ENCODE measurements around the gene ZNF831. TPM values are rescaled to one million over a fixed set of nuclear protein-coding genes. Genes with fewer than 3 reads are reported as not detected.

Gene ZNF831
- total RNA-seq, 1 donor from 2014 or later, result not detected

DNA sequence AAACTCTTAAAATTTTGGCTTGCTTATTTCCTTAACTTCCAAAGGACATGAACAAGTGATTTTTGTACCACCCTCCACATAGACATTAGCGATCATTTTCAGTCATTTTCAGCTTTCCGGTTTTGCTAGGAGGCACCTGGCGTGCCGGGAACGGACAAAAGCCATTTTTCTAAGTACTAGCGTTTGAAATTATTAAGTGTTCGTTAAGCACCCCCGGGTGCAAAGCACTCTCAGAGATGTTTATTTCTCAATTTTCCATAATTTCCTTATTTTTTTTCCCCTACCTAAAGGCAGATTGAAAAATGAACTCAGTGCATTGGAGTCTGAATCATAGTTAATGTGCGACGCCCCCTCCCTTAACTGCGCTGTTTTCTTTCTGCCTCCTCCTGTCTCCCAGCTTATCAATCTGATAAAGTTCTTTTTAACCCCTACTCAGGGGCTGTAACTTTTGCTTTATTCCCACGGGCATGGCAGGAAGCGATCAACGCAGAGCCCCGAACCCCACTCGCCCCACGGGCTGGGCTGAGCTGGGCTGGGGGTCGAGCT lies 58.2 kb downstream of the ZNF831 start:
- peak overlapping the region; percentile 56 for H3K4me3 Mint-ChIP-seq (ENCODE audit: low read depth)

DNA sequence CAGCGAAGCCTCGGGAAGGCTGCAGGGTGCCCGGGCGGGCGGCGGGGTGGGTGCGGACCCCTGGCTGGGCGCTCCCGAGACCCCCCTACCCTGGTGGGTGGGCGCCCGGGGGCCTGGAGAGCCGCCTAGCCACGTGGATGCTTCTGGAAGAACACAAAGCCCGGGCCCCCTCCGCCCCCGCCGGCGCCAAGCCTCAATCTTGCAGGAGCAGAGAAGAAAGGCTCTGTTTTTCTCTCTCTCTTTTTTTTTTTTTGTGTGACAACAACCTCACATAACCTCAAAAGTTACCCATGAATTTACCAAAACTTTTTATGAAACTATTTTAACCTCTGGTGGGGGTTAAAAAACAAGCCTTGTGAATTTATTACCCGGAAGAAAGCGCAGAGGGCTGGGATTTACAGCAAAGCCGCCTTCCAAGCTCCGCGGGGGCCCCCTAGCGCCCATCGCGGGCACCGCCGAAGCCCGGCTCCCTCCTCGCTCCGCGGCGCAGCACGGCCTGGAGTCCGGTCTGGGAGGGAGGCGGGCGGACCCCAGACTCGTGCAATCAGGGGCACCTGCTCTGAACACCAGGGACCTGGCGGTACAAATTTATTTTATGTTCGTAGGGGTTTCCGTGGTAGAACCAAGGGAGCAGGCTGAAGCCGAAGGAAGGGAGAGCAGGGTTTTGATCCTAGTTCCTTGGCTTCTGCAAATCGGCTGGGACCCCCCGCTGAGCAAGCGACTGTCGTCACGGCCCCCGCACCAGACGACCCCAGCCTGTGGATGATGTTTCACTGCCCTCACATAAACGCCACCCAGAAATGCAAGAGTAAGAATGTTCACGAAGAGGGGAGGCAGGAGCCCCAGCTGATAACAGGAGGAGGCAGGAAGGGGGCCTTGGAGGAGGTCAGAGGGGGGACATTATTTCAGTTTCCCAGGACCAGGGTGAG lies 58.9 kb downstream of the ZNF831 start:
- peak overlapping the region; percentile 67 for H3K4me3 Mint-ChIP-seq (ENCODE audit: low read depth)
- no peaks in the 10 kb centered on the region for H3K36me3 Mint-ChIP-seq (ENCODE audit: insufficient read depth)
- DNase-seq (ENCODE audit: low spot score, unreplicated experiment), result peak; percentile 90
- peaks cover 17% of the 10 kb centered on the region for H3K4me1 Mint-ChIP-seq (ENCODE audit: low read depth)
- H3K27me3 Mint-ChIP-seq, result peaks cover 72% of the 10 kb centered on the region
- TF ChIP-seq, protein P1, sequence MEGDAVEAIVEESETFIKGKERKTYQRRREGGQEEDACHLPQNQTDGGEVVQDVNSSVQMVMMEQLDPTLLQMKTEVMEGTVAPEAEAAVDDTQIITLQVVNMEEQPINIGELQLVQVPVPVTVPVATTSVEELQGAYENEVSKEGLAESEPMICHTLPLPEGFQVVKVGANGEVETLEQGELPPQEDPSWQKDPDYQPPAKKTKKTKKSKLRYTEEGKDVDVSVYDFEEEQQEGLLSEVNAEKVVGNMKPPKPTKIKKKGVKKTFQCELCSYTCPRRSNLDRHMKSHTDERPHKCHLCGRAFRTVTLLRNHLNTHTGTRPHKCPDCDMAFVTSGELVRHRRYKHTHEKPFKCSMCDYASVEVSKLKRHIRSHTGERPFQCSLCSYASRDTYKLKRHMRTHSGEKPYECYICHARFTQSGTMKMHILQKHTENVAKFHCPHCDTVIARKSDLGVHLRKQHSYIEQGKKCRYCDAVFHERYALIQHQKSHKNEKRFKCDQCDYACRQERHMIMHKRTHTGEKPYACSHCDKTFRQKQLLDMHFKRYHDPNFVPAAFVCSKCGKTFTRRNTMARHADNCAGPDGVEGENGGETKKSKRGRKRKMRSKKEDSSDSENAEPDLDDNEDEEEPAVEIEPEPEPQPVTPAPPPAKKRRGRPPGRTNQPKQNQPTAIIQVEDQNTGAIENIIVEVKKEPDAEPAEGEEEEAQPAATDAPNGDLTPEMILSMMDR (IDR thresholded peaks at IDR 0.05; ENCODE audit: unreplicated experiment), result peak; percentile 98
- H3K27ac Mint-ChIP-seq, result peak overlapping the region; percentile 85
- no peaks in the 10 kb centered on the region for H3K9me3 Mint-ChIP-seq (ENCODE audit: low read depth)

More for the DNA sequence above, 58.2 kb downstream of the ZNF831 start:
- peak overlapping the region; percentile 12 for H3K27ac Mint-ChIP-seq
- H3K27me3 Mint-ChIP-seq, result peaks cover 72% of the 10 kb centered on the region
- TF ChIP-seq, protein P1 (IDR thresholded peaks at IDR 0.05; ENCODE audit: unreplicated experiment), result no peak
- no peak for DNase-seq (ENCODE audit: low spot score, unreplicated experiment)
- H3K9me3 Mint-ChIP-seq (ENCODE audit: low read depth), result no peaks in the 10 kb centered on the region
- no peaks in the 10 kb centered on the region for H3K36me3 Mint-ChIP-seq (ENCODE audit: insufficient read depth)
- H3K4me1 Mint-ChIP-seq (ENCODE audit: low read depth), result peaks cover 17% of the 10 kb centered on the region

DNA sequence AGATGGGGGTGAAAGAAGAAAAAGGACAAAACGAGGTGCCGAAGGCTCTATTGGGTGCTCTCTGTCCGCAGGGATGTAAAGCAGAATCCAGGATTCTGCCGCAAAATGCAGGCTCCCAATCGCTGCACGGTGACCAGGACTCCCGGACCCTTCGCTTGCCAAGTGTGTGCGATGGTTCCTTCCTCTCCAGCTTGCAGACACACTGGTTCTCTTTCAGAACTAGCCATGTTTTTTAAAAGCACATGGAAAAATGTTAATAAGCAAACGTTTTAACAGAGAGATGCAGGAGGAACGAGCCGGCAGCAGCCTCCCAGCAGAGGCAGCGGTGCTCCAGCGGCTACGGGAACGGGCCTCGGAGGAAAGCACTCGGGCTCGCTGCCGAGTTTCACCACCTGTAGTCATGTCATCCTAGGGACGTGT lies 59.6 kb downstream of the ZNF831 start:
- TF ChIP-seq, protein P1 (IDR thresholded peaks at IDR 0.05; ENCODE audit: unreplicated experiment), result no peak
- Mint-ChIP-seq H3K4me3 (ENCODE audit: low read depth) (peak overlapping the region; percentile 67), H3K27ac (no peak overlapping the region), H3K9me3 (ENCODE audit: low read depth) (no peaks in the 10 kb centered on the region), H3K27me3 (peaks cover 69% of the 10 kb centered on the region), H3K4me1 (ENCODE audit: low read depth) (peaks cover 15% of the 10 kb centered on the region), H3K36me3 (ENCODE audit: insufficient read depth) (no peaks in the 10 kb centered on the region)
- DNase-seq (ENCODE audit: low spot score, unreplicated experiment), result no peak

DNA sequence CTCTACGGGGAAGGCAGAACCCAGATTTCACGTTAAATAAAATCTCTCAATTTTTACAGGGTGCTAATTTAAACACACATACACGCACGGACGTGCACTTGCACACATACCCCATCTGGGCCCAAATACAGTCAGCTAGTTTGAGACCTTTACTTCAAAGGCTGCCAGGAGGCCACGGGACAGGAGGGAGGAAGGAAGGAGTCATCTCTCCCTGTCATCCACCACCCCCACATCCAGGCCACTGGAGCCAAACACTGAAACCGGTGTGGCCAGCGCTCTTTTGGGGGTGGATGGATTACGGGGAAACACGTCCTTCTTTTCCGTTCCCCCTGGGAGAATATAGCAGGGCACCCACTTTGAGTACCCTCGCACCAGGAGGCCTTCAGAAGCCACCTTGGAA lies 60.1 kb downstream of the ZNF831 start:
- DNase-seq (ENCODE audit: low spot score, unreplicated experiment), result no peak
- Mint-ChIP-seq H3K36me3 (ENCODE audit: insufficient read depth) (no peaks in the 10 kb centered on the region), H3K27ac (no peak overlapping the region), H3K27me3 (peaks cover 69% of the 10 kb centered on the region), H3K4me1 (ENCODE audit: low read depth) (peaks cover 15% of the 10 kb centered on the region), H3K4me3 (ENCODE audit: low read depth) (no peak overlapping the region), H3K9me3 (ENCODE audit: low read depth) (peaks cover under 1% of the 10 kb centered on the region)
- TF ChIP-seq, protein P1 (IDR thresholded peaks at IDR 0.05; ENCODE audit: unreplicated experiment), result no peak

- peaks cover 15% of the 10 kb centered on the region for H3K4me1 Mint-ChIP-seq (ENCODE audit: low read depth)
- no peaks in the 10 kb centered on the region for H3K36me3 Mint-ChIP-seq (ENCODE audit: insufficient read depth)
- peaks cover 5% of the 10 kb centered on the region for H3K9me3 Mint-ChIP-seq (ENCODE audit: low read depth)
- peaks cover 66% of the 10 kb centered on the region for H3K27me3 Mint-ChIP-seq
- H3K4me3 Mint-ChIP-seq (ENCODE audit: low read depth), result no peak overlapping the region
- H3K27ac Mint-ChIP-seq, result no peak overlapping the region
- DNase-seq (ENCODE audit: low spot score, unreplicated experiment), result no peak
- TF ChIP-seq, protein P1 (IDR thresholded peaks at IDR 0.05; ENCODE audit: unreplicated experiment), result no peak
These were observed 60.6 kb downstream of the ZNF831 start for GRCh38 chr20:59224236-59224635.

All from progenitor cell of endocrine pancreas (in vitro differentiated cells).